Iris pigment epithelial cell (primary cell): ENCODE results near the gene STING1.
"Not testable (repeated sequence)": the region's sequence is repeated elsewhere in the genome, so short reads cannot be mapped to it uniquely, and the experiment has no call there.

Experiments used
- DNase-seq: peaks from one replicate; pipeline ENCODE4 v3.0.0-alpha.2; 2011; ENCODE audit warnings: low read depth

STING1 gene

GRCh38 chr5:139468421-139468931 lies 14.1 kb downstream of the STING1 start:
- no peak for DNase-seq

- DNase-seq: no peak
Measured at GRCh38 chr5:139462586-139463276, 19.8 kb downstream of the STING1 start, which contains the start of gene ECSCR. TSS of gene ECSCR (minus strand) at chr5:139462743. CDS start at chr5:139462670, 73 bp downstream.

GRCh38 chr5:139461698-139462097 lies 20.9 kb downstream of the STING1 start:
- peak; percentile 66 for DNase-seq

DNA sequence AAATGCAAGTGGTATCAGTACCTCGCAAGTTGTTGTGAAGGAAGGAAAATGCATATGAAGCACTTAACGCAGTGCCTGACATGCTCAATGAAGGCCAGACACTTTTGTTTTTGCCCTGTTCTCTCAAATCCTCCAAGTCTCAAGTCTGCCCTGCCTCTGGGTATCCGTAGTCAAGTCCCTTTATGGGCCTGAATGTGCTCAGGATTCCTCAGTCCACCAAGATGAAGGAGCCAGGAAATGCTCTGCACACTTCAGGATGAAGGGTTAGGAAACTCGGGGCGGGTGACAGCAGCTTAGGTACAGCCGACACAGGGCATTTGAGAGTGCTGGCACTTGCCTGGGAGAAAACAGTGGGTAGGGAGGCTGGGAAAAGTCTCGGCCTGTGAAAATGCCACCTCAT lies 21.4 kb downstream of the STING1 start:
- DNase-seq: no peak

DNA sequence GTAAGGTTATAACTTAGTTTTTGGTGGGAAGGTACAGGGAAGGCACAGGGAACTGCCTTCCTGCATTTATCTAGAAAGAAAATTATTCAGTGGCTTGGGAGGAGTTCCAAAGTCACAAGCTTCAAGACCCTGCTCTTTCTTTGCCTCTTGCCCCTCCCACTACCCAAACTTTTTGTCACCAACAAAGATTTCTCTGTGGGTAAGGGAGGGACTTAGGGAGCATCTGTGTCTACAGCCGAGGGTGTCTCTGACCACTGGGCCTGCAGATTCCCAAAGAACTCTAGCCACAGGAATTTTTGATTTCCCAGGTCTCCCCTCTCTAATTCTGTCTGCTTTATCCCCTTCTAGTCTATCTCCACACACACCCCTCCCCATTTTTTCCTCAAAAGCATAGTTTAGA lies 22.1 kb downstream of the STING1 start:
- DNase-seq: no peak

DNA sequence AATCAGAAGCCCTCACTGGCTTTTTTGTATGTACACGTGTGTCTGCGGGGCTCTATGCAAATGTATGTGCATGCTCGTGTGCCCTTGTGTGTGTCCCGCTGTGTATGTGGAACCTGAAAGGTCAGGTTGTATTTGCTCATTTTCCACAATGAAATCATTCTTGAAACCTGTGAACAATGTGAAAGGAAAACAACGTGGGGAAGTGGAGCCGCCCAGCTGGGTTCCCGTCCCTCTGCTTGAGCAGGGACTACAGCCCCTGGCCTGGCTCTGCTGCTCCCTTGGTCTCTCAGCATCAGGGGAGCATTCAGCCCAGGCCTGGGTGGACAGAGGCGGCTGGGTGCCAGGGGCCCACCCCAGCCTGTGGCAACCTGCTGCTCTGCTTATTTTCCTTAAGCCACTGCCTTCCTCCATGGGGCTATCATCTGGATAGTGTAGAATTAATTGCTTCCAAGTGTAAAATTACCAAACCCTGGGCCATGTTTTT lies 23.1 kb downstream of the STING1 start:
- DNase-seq: peak; percentile 30

- DNase-seq: peak; percentile 73
Measured at GRCh38 chr5:139458580-139459407, 23.8 kb downstream of the STING1 start.

GRCh38 chr5:139457653-139458306 lies 24.8 kb downstream of the STING1 start:
- DNase-seq: no peak

DNA sequence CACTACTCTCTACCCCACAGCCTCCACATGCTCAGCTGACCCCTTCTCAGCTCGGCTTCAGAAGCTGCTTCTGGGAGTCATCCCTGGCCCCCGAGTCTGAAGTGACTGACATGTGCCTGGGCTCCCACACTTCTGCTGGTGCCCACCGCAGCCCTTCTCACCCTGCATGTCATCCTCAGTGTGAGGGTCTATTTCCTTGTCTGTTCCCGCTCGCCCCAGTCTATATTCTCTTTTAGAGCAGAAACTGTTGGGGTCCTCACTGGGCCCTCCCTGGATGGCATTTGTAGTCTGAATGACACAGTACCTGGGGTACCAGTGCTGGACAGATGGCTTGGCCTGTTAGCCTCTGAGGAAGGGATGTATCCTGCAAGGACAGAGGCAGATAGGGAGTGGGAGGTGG lies 25.3 kb downstream of the STING1 start:
- DNase-seq: no peak

GRCh38 chr5:139456776-139457175 lies 25.8 kb downstream of the STING1 start:
- no peak for DNase-seq

GRCh38 chr5:139454568-139455290 lies 27.8 kb downstream of the STING1 start:
- DNase-seq: no peak

GRCh38 chr5:139453683-139454567 lies 28.6 kb downstream of the STING1 start:
- DNase-seq: no peak

DNA sequence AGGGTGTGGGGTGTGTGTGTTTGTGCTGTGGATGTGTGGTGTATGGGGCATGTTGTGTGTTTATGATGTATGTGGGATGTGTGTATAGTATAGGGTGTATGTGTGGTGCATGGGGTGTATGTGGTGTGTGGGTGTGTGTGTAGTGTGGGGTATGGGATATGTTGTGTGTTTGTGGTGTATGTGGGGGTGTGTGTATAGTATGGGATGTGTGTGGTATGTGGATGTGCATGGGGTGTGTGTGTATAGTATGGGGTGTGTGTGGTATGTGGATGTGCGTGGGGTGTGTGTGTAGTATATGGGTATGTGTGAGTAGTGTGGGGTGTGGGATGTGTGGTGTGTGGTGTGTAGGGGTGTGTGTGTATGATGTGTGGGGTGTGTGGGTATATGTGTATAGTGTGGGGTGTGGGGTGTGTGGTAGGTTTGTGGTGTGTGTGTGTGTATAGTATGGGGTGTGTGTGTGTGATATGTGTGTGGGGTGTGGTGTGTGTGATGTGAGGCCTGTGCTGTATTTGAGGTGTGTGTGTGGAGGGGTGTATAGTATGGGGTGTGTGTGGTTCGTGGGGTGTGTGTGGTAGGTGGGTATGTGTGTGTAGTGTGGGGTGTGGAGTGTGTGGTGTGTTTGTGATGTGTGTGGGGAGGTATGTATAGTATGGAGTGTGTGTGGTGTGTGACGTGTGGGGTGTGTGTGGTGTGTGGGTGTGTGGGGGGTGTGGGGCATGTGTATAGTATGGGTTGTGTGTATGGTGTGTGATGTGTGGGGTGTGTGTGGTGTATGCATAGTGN lies 30.5 kb downstream of the STING1 start:
- no peak for DNase-seq

DNA sequence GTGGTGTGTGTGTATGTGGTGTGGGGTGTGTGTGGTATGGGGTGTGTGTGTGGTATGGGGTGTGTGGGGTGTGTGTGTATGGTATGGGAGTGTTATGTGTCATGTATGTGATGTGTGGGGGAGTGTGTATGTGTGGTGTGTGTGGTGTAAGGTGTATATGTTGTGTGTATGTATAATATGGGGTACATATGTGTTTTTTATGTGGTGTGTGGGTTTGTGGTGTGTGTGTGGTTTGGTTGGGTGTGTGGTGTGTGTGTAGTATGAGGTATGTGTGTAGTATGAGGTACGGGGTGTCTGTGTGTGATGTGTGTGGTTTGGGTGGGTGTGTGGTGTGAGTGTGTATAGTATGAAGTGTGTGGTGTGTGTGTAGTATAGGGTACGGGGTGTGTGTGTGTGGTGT lies 31.4 kb downstream of the STING1 start:
- DNase-seq: no peak

DNA sequence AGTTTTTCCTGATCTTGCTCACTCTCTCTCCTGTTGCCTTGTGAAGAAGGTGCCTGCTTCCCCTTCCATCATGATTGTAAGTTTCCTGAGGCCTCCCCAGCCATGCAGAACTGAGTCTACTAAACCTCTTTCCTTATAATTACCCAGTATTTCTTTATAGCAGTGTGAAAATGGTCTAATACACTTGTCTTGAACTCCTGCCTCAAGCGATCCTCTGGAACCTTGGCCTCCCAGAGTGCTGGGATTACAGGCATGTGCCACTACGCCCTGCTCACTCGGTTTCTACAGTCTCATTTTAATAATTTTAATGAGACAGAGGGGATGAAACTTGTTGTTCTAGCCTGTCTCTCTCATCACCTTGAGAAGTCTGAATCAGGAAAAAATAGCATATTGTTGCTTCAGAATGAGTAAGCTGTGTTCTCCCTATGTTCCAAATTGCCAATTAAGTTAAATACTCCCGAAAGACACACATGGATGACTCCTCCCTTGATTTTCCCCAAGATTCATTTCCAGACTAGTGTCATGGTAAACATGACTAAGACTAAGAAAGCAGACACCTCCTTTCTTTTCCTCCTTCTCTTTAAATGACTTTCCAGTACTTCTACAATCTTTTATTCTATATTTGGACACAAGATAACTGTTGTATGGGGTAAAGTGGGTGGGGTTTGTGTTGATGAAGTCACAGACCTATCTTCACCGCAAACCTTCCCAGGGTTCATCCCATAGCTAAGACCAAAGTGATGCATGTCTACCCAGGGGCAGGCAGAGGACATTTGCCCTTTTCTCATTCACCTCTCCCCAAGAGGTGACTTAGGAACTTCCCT lies 35.4 kb downstream of the STING1 start:
- peak; percentile 35 for DNase-seq

- DNase-seq: peak; percentile 90
Measured at GRCh38 chr5:139445325-139446170, 37.0 kb downstream of the STING1 start.

DNA sequence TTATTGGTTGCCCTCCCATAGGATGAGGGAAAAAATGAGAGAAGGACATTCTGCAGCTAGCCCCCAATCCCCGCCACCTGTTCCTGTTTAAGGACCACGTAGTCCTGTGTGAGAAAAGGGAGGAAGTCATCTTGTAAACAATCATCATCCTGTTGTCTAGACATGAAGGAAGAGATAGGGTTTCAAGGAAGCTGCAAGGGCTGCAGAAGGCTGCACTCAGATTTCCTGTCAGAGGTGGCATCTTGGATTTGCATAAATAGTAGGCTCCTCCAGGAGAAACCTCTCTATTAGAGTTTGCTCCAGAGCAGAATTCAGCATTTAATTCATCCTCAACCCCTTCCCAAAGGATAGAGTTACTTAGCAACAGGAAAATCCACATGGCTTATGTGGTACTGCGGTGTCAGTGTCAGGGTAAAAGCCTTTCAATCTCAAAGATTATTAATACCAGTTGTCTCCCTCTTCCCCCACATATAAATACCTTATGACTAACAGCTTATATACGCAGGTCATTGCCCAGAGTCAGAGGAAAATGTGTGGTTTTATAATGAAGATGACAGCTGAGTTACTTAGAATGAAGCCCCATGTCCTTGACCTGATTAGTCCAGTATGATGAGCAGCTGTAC lies 38.6 kb downstream of the STING1 start:
- peak; percentile 89 for DNase-seq

DNA sequence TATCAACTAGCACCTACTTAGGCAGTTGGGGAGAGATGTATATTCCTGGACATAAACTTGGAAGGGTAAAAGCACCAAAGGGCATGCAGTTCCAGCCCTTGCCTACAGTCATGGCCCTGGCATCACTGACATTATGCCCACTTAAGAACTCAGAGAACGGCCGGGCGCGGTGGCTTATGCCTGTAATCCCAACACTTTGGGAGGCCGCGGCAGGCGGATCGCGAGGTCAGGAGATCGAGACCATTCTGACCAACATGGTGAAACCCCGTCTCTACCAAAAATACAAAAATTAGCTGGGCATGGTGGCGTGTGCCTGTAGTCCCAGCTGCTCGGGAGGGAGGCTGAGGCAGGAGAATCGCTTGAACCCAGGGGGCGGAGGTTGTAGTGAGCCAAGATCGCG lies 42.1 kb downstream of the STING1 start:
- not testable (repeated sequence) for DNase-seq
